Nephron (organoid): Measurements from ENCODE around the gene HSD17B3.
"Not testable (repeated sequence)": the region's sequence is repeated elsewhere in the genome, so short reads cannot be mapped to it uniquely, and the experiment has no call there.

Experiments used
- H3K27ac Mint-ChIP-seq, 3 experiments: 2 replicates each; pipeline ENCODE4 v1.8.0; 2020; ENCODE audit warnings: mixed read lengths in 3 of 3, mild to moderate bottlenecking in 2 of 3, moderate library complexity in 1 of 3
- H3K27me3 Mint-ChIP-seq: 2 replicates; pipeline ENCODE4 v1.8.0; 2021; ENCODE audit warnings: low read depth, mild to moderate bottlenecking, moderate library complexity, mixed read lengths
- H3K36me3 Mint-ChIP-seq: 2 replicates; pipeline ENCODE4 v1.8.0; 2020; ENCODE audit warnings: low read depth, mixed read lengths
- H3K4me1 Mint-ChIP-seq: 2 replicates; pipeline ENCODE4 v1.8.0; 2020; ENCODE audit warnings: mixed read lengths
- H3K4me3 Mint-ChIP-seq, 3 experiments: 2 replicates each; pipeline ENCODE4 v1.8.0; 2020; ENCODE audit warnings: mild to moderate bottlenecking in 3 of 3, mixed read lengths in 3 of 3, moderate library complexity in 2 of 3
- H3K9me3 Mint-ChIP-seq: 2 replicates; pipeline ENCODE4 v1.8.0; 2020; ENCODE audit warnings: mixed read lengths
- CTCF ChIP-seq, 3 experiments: fragments of 200-600 bp; sonication (generic); IDR thresholded peaks; one replicate each; pipeline ENCODE4 v1.5.0; 2021; ENCODE audit warnings: antibody characterized with exemption in 3 of 3; ENCODE audit not compliant: unreplicated experiment in 3 of 3

The HSD17B3 gene

GRCh38 chr9:96241391-96241809, 60.6 kb downstream of the HSD17B3 start:
- no peak for TF ChIP-seq CTCF (IDR thresholded peaks at IDR 0.05; ENCODE audit: unreplicated experiment in 3 of 3)
- H3K4me1 Mint-ChIP-seq: peaks cover 41% of the 10 kb centered on the region
- H3K9me3 Mint-ChIP-seq: no peaks in the 10 kb centered on the region
- no peak overlapping the region for H3K4me3 Mint-ChIP-seq
- H3K27me3 Mint-ChIP-seq: peaks cover 60% of the 10 kb centered on the region
- no peaks in the 10 kb centered on the region for H3K36me3 Mint-ChIP-seq
- no peak overlapping the region for H3K27ac Mint-ChIP-seq

GRCh38 chr9:96236854-96237550, 65.0 kb downstream of the HSD17B3 start:
- no peak for TF ChIP-seq CTCF (IDR thresholded peaks at IDR 0.05; ENCODE audit: unreplicated experiment in 3 of 3)
- Mint-ChIP-seq H3K4me3 (no peak overlapping the region), H3K36me3 (no peaks in the 10 kb centered on the region), H3K27me3 (peaks cover 82% of the 10 kb centered on the region), H3K27ac (peak overlapping the region in 1 of 3 experiments; percentile 82), H3K9me3 (peaks cover 9% of the 10 kb centered on the region), H3K4me1 (peaks cover 36% of the 10 kb centered on the region)

- not testable (repeated sequence) for H3K36me3 Mint-ChIP-seq, H3K4me3 Mint-ChIP-seq, H3K9me3 Mint-ChIP-seq, H3K27ac Mint-ChIP-seq
- Mint-ChIP-seq H3K4me1 (peaks cover 36% of the 10 kb centered on the region), H3K27me3 (peaks cover 80% of the 10 kb centered on the region)
Observed at GRCh38 chr9:96236337-96236736, 65.6 kb downstream of the HSD17B3 start.

- peaks cover 59% of the 10 kb centered on the region for H3K27me3 Mint-ChIP-seq
- H3K9me3 Mint-ChIP-seq: peaks cover 16% of the 10 kb centered on the region
- peak; percentile 91 to 98 (median 92) for TF ChIP-seq CTCF (IDR thresholded peaks at IDR 0.05; ENCODE audit: unreplicated experiment in 3 of 3)
- peak overlapping the region; percentile 15 to 72 (median 30) for H3K27ac Mint-ChIP-seq
- H3K4me3 Mint-ChIP-seq: peak overlapping the region in 2 of 3 experiments; percentile 27 to 54
- peaks cover 23% of the 10 kb centered on the region for H3K4me1 Mint-ChIP-seq
- H3K36me3 Mint-ChIP-seq: no peaks in the 10 kb centered on the region
Observed at GRCh38 chr9:96232539-96233241, 69.3 kb downstream of the HSD17B3 start.

GRCh38 chr9:96232164-96232538, 69.8 kb downstream of the HSD17B3 start:
- Mint-ChIP-seq H3K27ac (peak overlapping the region; percentile 15 to 72 (median 30)), H3K27me3 (peaks cover 53% of the 10 kb centered on the region)
- no peak for TF ChIP-seq CTCF (IDR thresholded peaks at IDR 0.05; ENCODE audit: unreplicated experiment in 3 of 3)

GRCh38 chr9:96230002-96230401, 72.0 kb downstream of the HSD17B3 start:
- Mint-ChIP-seq H3K4me1 (peaks cover 10% of the 10 kb centered on the region), H3K9me3 (peaks cover 24% of the 10 kb centered on the region), H3K4me3 (no peak overlapping the region), H3K27me3 (peaks cover 41% of the 10 kb centered on the region), H3K27ac (no peak overlapping the region), H3K36me3 (no peaks in the 10 kb centered on the region)
- no peak for TF ChIP-seq CTCF (IDR thresholded peaks at IDR 0.05; ENCODE audit: unreplicated experiment in 3 of 3)

More at GRCh38 chr9:96232164-96232538, 69.8 kb downstream of the HSD17B3 start:
- peak overlapping the region in 2 of 3 experiments; percentile 27 to 54 for H3K4me3 Mint-ChIP-seq
- no peaks in the 10 kb centered on the region for H3K36me3 Mint-ChIP-seq
- H3K4me1 Mint-ChIP-seq: peaks cover 18% of the 10 kb centered on the region
- H3K9me3 Mint-ChIP-seq: peaks cover 22% of the 10 kb centered on the region
